Neural cell (in vitro differentiated cells): Measurements from ENCODE around the gene PEAK3. TPM values are rescaled to one million over a fixed set of nuclear protein-coding genes. Genes with fewer than 3 reads are reported as not detected.

Experiments
- H2AFZ ChIP-seq: fragments of 200-600, 300-800 bp; sonication (generic), shearing (Covaris generic); 2 replicates; pipeline ENCODE4 v1.6.0; 2014; ENCODE audit warnings: low read depth, mild to moderate bottlenecking, antibody characterized with exemption, low read length, moderate library complexity
- H3F3A ChIP-seq: fragments of 200-600 bp; shearing (Covaris generic); 2 replicates; pipeline ENCODE4 v1.6.1; 2016; ENCODE audit warnings: mild to moderate bottlenecking, moderate library complexity, mixed read lengths, antibody characterized with exemption, low read length; ENCODE audit not compliant: insufficient read depth, poor library complexity, severe bottlenecking
- H3K27ac ChIP-seq: fragments of 200-600, 300-800 bp; sonication (generic), shearing (Covaris generic); 2 replicates; pipeline ENCODE4 v1.5.1; 2014; ENCODE audit warnings: mild to moderate bottlenecking, low read length, moderate library complexity
- H3K27me3 ChIP-seq: fragments of 300-800, 200-600 bp; sonication (generic), shearing (Covaris generic); 2 replicates; pipeline ENCODE4 v1.6.0; 2014; ENCODE audit warnings: mild to moderate bottlenecking, low read depth, low read length, moderate library complexity; ENCODE audit not compliant: insufficient read depth
- H3K36me3 ChIP-seq: fragments of 300-800, 200-600 bp; sonication (generic), shearing (Covaris generic); 2 replicates; pipeline ENCODE4 v1.5.1; 2014; ENCODE audit warnings: mild to moderate bottlenecking, antibody characterized with exemption, low read length, moderate library complexity; ENCODE audit not compliant: insufficient read depth
- H3K4me2 ChIP-seq: fragments of 300-800, 200-600 bp; sonication (generic), shearing (Covaris generic); 2 replicates; pipeline ENCODE4 v1.6.0; 2014; ENCODE audit warnings: mild to moderate bottlenecking, low read length
- H3K4me3 ChIP-seq: fragments of 300-800, 200-600 bp; sonication (generic), shearing (Covaris generic); 2 replicates; pipeline ENCODE4 v1.5.1; 2014; ENCODE audit warnings: mild to moderate bottlenecking, low read length, moderate library complexity
- H3K79me2 ChIP-seq: fragments of 200-600 bp; shearing (Covaris generic); replicated peaks from 2 replicates; pipeline ENCODE4 v1.6.0; 2014; ENCODE audit warnings: mild to moderate bottlenecking, low read length, moderate library complexity; ENCODE audit not compliant: insufficient read depth
- H3K9ac ChIP-seq: fragments of 300-800, 200-600 bp; sonication (generic), shearing (Covaris generic); 2 replicates; pipeline ENCODE4 v1.6.1; 2016; ENCODE audit warnings: mild to moderate bottlenecking, low read length, mixed read lengths
- H3K9me2 ChIP-seq: fragments of 200-600 bp; shearing (Covaris generic); 2 replicates; pipeline ENCODE4 v1.6.1; 2016; ENCODE audit warnings: mild to moderate bottlenecking, low read length, mixed read lengths; ENCODE audit not compliant: insufficient read depth
- H3K9me3 ChIP-seq: fragments of 200-600, 300-800 bp; sonication (generic), shearing (Covaris generic); 2 replicates; pipeline ENCODE4 v1.6.1; 2016; ENCODE audit warnings: mild to moderate bottlenecking, mixed run types, low read length, moderate library complexity, mixed read lengths
- H4K20me1 ChIP-seq: fragments of 200-600 bp; shearing (Covaris generic); 2 replicates; pipeline ENCODE4 v1.6.1; 2016; ENCODE audit warnings: mild to moderate bottlenecking, mixed run types; ENCODE audit not compliant: insufficient read depth
- EP300 ChIP-seq: fragments of 450-650 bp; conservative IDR thresholded peaks from 2 replicates; pipeline ENCODE4 v1.6.1; 2014; ENCODE audit warnings: antibody characterized with exemption, mild to moderate bottlenecking, moderate library complexity; ENCODE audit not compliant: poor library complexity, severe bottlenecking
- EZH2 ChIP-seq: fragments of 200-600, 300-800 bp; shearing (Covaris generic), sonication (generic); IDR thresholded peaks from 2 replicates; pipeline ENCODE4 v1.6.1; 2014; ENCODE audit warnings: antibody characterized with exemption, low read length, borderline replicate concordance, mild to moderate bottlenecking; ENCODE audit not compliant: insufficient read depth, poor library complexity, severe bottlenecking
- MXI1 ChIP-seq: fragments of 450-650 bp; conservative IDR thresholded peaks from 2 replicates; pipeline ENCODE4 v1.6.1; 2014; ENCODE audit warnings: antibody characterized with exemption, mild to moderate bottlenecking; ENCODE audit not compliant: poor library complexity, severe bottlenecking
- POLR2AphosphoS5 ChIP-seq: IDR thresholded peaks from 2 replicates; pipeline ENCODE4 v1.6.1; 2012
- RAD21 ChIP-seq: fragments of 450-650 bp; conservative IDR thresholded peaks from 2 replicates; pipeline ENCODE4 v1.6.1; 2014; ENCODE audit warnings: antibody characterized with exemption, mild to moderate bottlenecking, moderate library complexity
- SMC3 ChIP-seq: fragments of 450-650 bp; conservative IDR thresholded peaks from 2 replicates; pipeline ENCODE4 v1.6.1; 2014; ENCODE audit warnings: antibody characterized with exemption, mild to moderate bottlenecking, moderate library complexity; ENCODE audit not compliant: poor library complexity
- TAF1 ChIP-seq: IDR thresholded peaks from 2 replicates; pipeline ENCODE4 v1.6.1; 2012; ENCODE audit warnings: low read depth
- polyA plus RNA-seq: library from polyadenylated mRNA; depleted of rRNA; stranded (reverse); fragments of >200 nt; gene quantifications from 2 replicates; pipeline ENCODE4 v1.2.3, GENCODE V29; 2014
- TF ChIP-seq, protein P1 (sequence below): IDR thresholded peaks from 2 replicates; pipeline ENCODE4 v1.6.1; 2012; ENCODE audit warnings: borderline replicate concordance
- TF ChIP-seq, protein P2 (sequence below): fragments of 450-650 bp; IDR thresholded peaks from 2 replicates; pipeline ENCODE4 v1.5.1; 2014; ENCODE audit warnings: antibody characterized with exemption, mild to moderate bottlenecking, moderate library complexity; ENCODE audit not compliant: poor library complexity, severe bottlenecking

Gene PEAK3
- polyA plus RNA-seq, 1 donor from 2014 or later: not detected

DNA sequence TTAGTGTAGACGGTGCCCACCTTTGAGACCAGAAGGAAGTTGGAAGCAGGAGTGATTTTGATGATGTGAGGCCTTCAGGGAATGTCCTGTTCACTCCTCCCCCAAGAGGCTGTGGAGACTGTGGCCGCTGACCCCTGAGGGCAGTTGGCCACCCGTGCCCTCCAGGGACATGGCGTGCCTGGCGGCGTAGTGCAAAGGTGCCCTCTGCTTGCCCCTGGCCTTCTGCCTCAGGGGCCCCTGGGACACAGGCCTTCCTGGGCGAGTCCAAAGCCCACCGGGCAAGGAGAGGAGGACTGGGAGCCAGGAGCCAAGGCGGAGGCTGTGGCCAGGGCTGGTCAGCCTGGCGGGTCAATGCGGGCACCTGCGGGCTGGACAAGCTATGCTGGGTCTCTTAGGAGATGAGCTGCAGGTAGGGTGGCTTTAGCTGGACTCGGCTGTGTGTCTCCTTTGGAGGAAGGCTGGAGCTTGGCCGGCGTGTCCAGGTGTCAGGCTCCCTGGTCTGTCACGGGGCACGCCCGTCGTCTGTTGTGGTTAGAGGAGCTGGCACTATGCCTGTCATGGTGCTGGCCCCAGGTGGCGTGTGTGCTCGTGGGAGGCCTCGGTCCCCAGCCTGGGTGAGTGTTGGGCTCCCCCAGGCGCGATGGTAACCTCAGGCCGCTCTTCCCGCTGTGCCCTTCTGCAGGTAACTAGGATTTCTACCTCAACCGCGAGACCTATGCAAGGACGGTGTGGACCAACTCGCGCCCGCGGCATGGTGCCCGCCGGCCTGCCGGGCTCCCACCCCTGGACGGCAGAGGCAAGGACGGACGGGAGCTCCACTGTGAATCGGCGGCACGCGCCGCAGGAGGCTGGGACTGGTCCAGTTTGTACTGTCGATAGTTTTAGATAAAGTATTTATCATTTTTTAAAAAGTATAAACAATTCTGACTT lies 52.6 kb downstream of the PEAK3 start:
- no peaks in the 10 kb centered on the region for H3K36me3 ChIP-seq

DNA sequence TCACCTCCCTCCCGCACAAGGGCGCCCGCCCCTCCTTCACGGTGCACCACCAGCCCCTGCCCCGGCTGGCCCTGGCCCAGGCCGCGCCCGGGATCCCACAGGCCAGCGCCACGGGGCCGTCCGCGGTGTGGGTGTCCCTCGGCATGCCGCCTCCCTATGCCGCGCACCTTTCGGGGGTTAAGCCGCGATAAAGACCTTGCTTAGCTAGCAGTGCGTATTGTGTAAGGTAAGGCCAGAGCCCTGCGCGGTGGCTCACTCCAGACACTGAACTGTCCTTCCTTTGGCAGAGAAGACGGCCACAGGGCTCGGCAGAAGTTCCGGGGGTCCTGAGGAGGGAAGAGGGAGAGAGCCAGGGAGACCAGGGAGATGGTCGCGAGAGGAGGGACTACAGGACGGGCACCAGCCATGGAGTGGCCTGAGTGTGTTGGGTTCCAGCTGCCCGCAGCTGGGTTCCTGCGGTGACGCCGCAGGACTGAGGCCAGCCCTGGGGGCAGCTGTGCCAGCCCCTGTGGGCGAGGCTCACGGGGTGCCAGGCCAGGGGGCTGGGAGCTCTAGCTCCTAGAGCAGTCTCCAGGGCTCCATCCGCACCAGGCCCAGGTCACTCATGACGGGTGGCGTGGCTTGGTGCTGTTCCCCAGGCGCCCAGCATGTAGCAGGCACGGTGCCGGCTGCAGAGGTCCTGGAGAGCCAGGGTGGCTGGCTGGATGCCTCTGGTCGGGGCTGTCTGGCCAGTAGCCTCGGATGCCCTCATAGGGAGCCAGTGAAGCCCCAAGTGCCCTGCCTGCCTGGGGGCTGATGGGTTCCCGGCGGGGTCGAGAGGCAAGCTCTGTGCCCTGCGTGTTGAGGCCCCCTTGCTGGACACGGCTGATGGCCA lies 53.6 kb downstream of the PEAK3 start:
- no peak overlapping the region for H3K4me2 ChIP-seq
- no peaks in the 10 kb centered on the region for H3F3A ChIP-seq
- no peaks in the 10 kb centered on the region for H3K36me3 ChIP-seq
- H3K27me3 ChIP-seq: no peaks in the 10 kb centered on the region
- H3K27ac ChIP-seq: no peak overlapping the region
- no peaks in the 10 kb centered on the region for H4K20me1 ChIP-seq
- H3K79me2 ChIP-seq: no peaks in the 10 kb centered on the region
- no peaks in the 10 kb centered on the region for H3K9me2 ChIP-seq
- H3K4me3 ChIP-seq: no peak overlapping the region
- H2AFZ ChIP-seq: no peak overlapping the region
- no peaks in the 10 kb centered on the region for H3K9me3 ChIP-seq
- no peak overlapping the region for H3K9ac ChIP-seq
- TF ChIP-seq RAD21 (no peak), POLR2AphosphoS5 (no peak), EP300 (no peak), MXI1 (no peak), TAF1 (no peak), SMC3 (no peak), EZH2 (no peak)
- TF ChIP-seq, protein P1, sequence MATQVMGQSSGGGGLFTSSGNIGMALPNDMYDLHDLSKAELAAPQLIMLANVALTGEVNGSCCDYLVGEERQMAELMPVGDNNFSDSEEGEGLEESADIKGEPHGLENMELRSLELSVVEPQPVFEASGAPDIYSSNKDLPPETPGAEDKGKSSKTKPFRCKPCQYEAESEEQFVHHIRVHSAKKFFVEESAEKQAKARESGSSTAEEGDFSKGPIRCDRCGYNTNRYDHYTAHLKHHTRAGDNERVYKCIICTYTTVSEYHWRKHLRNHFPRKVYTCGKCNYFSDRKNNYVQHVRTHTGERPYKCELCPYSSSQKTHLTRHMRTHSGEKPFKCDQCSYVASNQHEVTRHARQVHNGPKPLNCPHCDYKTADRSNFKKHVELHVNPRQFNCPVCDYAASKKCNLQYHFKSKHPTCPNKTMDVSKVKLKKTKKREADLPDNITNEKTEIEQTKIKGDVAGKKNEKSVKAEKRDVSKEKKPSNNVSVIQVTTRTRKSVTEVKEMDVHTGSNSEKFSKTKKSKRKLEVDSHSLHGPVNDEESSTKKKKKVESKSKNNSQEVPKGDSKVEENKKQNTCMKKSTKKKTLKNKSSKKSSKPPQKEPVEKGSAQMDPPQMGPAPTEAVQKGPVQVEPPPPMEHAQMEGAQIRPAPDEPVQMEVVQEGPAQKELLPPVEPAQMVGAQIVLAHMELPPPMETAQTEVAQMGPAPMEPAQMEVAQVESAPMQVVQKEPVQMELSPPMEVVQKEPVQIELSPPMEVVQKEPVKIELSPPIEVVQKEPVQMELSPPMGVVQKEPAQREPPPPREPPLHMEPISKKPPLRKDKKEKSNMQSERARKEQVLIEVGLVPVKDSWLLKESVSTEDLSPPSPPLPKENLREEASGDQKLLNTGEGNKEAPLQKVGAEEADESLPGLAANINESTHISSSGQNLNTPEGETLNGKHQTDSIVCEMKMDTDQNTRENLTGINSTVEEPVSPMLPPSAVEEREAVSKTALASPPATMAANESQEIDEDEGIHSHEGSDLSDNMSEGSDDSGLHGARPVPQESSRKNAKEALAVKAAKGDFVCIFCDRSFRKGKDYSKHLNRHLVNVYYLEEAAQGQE: no peak

More for the DNA sequence above, 52.6 kb downstream of the PEAK3 start:
- H3K4me2 ChIP-seq: no peak overlapping the region
- H3K27ac ChIP-seq: no peak overlapping the region
- TF ChIP-seq, protein P2, sequence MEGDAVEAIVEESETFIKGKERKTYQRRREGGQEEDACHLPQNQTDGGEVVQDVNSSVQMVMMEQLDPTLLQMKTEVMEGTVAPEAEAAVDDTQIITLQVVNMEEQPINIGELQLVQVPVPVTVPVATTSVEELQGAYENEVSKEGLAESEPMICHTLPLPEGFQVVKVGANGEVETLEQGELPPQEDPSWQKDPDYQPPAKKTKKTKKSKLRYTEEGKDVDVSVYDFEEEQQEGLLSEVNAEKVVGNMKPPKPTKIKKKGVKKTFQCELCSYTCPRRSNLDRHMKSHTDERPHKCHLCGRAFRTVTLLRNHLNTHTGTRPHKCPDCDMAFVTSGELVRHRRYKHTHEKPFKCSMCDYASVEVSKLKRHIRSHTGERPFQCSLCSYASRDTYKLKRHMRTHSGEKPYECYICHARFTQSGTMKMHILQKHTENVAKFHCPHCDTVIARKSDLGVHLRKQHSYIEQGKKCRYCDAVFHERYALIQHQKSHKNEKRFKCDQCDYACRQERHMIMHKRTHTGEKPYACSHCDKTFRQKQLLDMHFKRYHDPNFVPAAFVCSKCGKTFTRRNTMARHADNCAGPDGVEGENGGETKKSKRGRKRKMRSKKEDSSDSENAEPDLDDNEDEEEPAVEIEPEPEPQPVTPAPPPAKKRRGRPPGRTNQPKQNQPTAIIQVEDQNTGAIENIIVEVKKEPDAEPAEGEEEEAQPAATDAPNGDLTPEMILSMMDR: no peak
- TF ChIP-seq EZH2: no peak
- TF ChIP-seq MXI1: no peak
- TF ChIP-seq, protein P1: no peak
- TF ChIP-seq EP300: no peak
- TF ChIP-seq TAF1: no peak
- no peak overlapping the region for H2AFZ ChIP-seq
- no peaks in the 10 kb centered on the region for H3K9me2 ChIP-seq
- peaks cover 5% of the 10 kb centered on the region for H3K79me2 ChIP-seq
- H3F3A ChIP-seq: no peaks in the 10 kb centered on the region
- H3K9ac ChIP-seq: no peak overlapping the region
- no peak overlapping the region for H3K4me3 ChIP-seq
- H3K9me3 ChIP-seq: no peaks in the 10 kb centered on the region
- no peaks in the 10 kb centered on the region for H4K20me1 ChIP-seq
- H3K27me3 ChIP-seq: no peaks in the 10 kb centered on the region
